ENCODE data around the gene DEFB115.

Gene DEFB115, protein sequence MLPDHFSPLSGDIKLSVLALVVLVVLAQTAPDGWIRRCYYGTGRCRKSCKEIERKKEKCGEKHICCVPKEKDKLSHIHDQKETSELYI

DNA sequence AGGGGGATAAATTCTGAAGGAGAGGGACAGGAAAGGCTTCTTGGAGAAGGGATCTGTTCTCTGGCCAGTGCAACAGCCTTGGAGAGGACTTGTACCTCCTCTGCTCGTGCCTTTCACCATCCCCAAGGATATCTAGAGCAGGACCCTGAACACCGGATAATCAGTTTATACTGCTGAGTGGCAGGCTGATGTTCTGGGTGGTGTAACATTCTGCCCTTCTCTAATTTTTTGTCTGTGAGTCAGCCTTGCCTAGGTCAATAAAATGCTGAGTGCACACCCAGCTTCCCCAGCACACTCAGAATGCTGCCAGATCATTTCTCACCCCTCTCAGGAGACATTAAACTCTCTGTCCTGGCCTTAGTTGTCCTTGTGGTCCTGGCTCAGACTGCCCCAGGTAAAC lies at the start of gene DEFB115:
Gene DEFB115, plus strand, starts transcription at position 301 of the 400 bp plus-strand sequence. Its CDS starts 0 bp downstream, at position 301.
- Histone ChIP-seq H3K27me3 (ENCODE audit: insufficient read depth, low read length, poor library complexity) (no peaks in the 10 kb centered on the region), H3K27ac (ENCODE audit: low read length) (no peak within 1 kb of the TSS), H4K20me1 (ENCODE audit: insufficient read depth, low read length) (no peaks in the 10 kb centered on the region), H2AFZ (ENCODE audit: low read depth, low read length) (no peak within 1 kb of the TSS), H3K4me2 (ENCODE audit: insufficient read depth, low read length) (no peak within 1 kb of the TSS), H3K4me1 (ENCODE audit: insufficient read depth, low read length) (no peaks in the 10 kb centered on the region), H3K9ac (ENCODE audit: low read depth, low read length) (no peak within 1 kb of the TSS), H3K79me2 (ENCODE audit: insufficient read depth, low read length) (no peaks in the 10 kb centered on the region), H3K4me3 (ENCODE audit: low read depth in 1 of 2, low read length in 2 of 2) (no peak within 1 kb of the TSS), H3K9me3 (ENCODE audit: insufficient read depth, low read length, severe bottlenecking) (no peaks in the 10 kb centered on the region), H3K36me3 (ENCODE audit: insufficient read depth, low read length) (no peaks in the 10 kb centered on the region)
- ATAC-seq (ENCODE audit: insufficient read depth, low read depth) (no peak), DNase-seq (no peak)
- TF ChIP-seq, protein P1, sequence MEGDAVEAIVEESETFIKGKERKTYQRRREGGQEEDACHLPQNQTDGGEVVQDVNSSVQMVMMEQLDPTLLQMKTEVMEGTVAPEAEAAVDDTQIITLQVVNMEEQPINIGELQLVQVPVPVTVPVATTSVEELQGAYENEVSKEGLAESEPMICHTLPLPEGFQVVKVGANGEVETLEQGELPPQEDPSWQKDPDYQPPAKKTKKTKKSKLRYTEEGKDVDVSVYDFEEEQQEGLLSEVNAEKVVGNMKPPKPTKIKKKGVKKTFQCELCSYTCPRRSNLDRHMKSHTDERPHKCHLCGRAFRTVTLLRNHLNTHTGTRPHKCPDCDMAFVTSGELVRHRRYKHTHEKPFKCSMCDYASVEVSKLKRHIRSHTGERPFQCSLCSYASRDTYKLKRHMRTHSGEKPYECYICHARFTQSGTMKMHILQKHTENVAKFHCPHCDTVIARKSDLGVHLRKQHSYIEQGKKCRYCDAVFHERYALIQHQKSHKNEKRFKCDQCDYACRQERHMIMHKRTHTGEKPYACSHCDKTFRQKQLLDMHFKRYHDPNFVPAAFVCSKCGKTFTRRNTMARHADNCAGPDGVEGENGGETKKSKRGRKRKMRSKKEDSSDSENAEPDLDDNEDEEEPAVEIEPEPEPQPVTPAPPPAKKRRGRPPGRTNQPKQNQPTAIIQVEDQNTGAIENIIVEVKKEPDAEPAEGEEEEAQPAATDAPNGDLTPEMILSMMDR (IDR thresholded peaks at IDR 0.05; ENCODE audit: borderline replicate concordance, extremely low read depth, low read length, poor library complexity, severe bottlenecking) = no peak
- TF ChIP-seq EZH2 (IDR thresholded peaks at IDR 0.05; ENCODE audit: borderline replicate concordance, low read depth, low read length, severe bottlenecking) = no peak

DNA sequence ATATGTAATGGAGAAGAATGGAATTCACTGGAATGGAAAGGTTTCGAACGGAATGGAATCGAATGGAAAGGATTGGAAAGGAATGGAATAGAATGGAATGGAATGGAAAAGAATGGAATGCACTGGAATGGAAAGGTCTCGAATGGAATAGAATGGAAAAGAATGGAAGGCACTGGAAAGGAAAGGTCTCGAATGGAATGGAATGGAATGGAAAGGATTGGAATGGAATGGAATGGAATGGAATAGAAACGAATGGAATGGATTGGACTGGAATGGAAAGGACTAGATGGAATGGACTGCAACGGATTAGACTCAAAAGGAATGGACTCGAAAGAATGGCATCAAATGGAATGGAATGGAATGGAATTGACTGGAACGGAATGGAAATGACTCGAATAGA lies 20.5 kb upstream of the DEFB115 start:
- H3K9me3 ChIP-seq (ENCODE audit: insufficient read depth, low read length, severe bottlenecking) = peaks cover 95% of the 10 kb centered on the region
- no peaks in the 10 kb centered on the region for H3K79me2 ChIP-seq (ENCODE audit: insufficient read depth, low read length)
- DNase-seq = no peak
- no peak overlapping the region for H3K4me2 ChIP-seq (ENCODE audit: insufficient read depth, low read length)
- H2AFZ ChIP-seq (ENCODE audit: low read depth, low read length) = no peak overlapping the region
- TF ChIP-seq, protein P1 (IDR thresholded peaks at IDR 0.05; ENCODE audit: borderline replicate concordance, extremely low read depth, low read length, poor library complexity, severe bottlenecking) = no peak
- TF ChIP-seq EZH2 (IDR thresholded peaks at IDR 0.05; ENCODE audit: borderline replicate concordance, low read depth, low read length, severe bottlenecking) = no peak
- H3K27ac ChIP-seq (ENCODE audit: low read length) = no peak overlapping the region
- H3K27me3 ChIP-seq (ENCODE audit: insufficient read depth, low read length, poor library complexity) = no peaks in the 10 kb centered on the region
- no peak overlapping the region for H3K9ac ChIP-seq (ENCODE audit: low read depth, low read length)
- H4K20me1 ChIP-seq (ENCODE audit: insufficient read depth, low read length) = no peaks in the 10 kb centered on the region
- no peak overlapping the region for H3K4me3 ChIP-seq (ENCODE audit: low read depth in 1 of 2, low read length in 2 of 2)
- H3K4me1 ChIP-seq (ENCODE audit: insufficient read depth, low read length) = no peaks in the 10 kb centered on the region
- no peaks in the 10 kb centered on the region for H3K36me3 ChIP-seq (ENCODE audit: insufficient read depth, low read length)
- ATAC-seq (ENCODE audit: insufficient read depth, low read depth) = no peak

DNA sequence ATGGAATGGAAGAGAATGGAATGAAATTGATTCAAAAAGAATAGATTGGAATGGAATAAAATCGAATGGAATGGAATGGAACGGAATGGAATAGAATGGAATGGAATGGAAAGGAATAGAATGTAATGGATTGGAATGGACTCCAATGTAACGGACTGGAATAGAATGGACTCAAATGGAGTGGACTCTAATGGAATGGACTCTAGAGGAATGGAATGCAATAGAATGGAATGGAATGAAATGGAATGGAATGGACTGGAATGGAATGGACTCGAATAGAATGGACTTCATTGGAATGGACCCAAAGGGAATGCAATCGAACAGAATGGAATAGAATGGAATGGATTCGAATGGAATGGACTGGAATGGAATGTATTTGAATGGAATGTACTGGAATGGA lies 19.7 kb upstream of the DEFB115 start:
- DNase-seq (no peak), ATAC-seq (ENCODE audit: insufficient read depth, low read depth) (no peak)
- H3K27ac ChIP-seq (ENCODE audit: low read length) = no peak overlapping the region
- no peak overlapping the region for H2AFZ ChIP-seq (ENCODE audit: low read depth, low read length)
- peaks cover 93% of the 10 kb centered on the region for H3K9me3 ChIP-seq (ENCODE audit: insufficient read depth, low read length, severe bottlenecking)
- H4K20me1 ChIP-seq (ENCODE audit: insufficient read depth, low read length) = no peaks in the 10 kb centered on the region
- no peaks in the 10 kb centered on the region for H3K79me2 ChIP-seq (ENCODE audit: insufficient read depth, low read length)
- no peak overlapping the region for H3K4me3 ChIP-seq (ENCODE audit: low read depth in 1 of 2, low read length in 2 of 2)
- no peaks in the 10 kb centered on the region for H3K4me1 ChIP-seq (ENCODE audit: insufficient read depth, low read length)
- TF ChIP-seq, protein P1 (IDR thresholded peaks at IDR 0.05; ENCODE audit: borderline replicate concordance, extremely low read depth, low read length, poor library complexity, severe bottlenecking) = no peak
- TF ChIP-seq EZH2 (IDR thresholded peaks at IDR 0.05; ENCODE audit: borderline replicate concordance, low read depth, low read length, severe bottlenecking) = no peak
- no peak overlapping the region for H3K4me2 ChIP-seq (ENCODE audit: insufficient read depth, low read length)
- H3K36me3 ChIP-seq (ENCODE audit: insufficient read depth, low read length) = no peaks in the 10 kb centered on the region
- no peaks in the 10 kb centered on the region for H3K27me3 ChIP-seq (ENCODE audit: insufficient read depth, low read length, poor library complexity)
- no peak overlapping the region for H3K9ac ChIP-seq (ENCODE audit: low read depth, low read length)

DNA sequence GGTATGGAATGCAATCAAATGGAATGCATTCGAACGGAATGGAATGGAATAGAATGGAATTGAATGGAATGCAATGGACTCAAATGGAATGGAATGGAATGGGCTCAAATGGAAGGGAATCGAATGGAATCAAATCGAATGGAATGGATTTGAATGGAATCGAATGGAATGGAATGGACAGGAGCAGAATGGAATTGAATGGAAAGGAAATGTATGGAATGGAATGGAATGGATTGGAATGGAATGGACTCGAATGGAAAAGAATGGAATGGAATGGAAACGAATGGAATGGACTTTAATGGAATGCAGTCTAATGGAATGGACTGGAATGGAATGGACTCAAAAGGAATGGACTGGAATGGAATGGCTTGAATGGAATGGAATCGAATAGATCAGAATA lies 18.3 kb upstream of the DEFB115 start:
- no peak for ATAC-seq (ENCODE audit: insufficient read depth, low read depth)
- H4K20me1 ChIP-seq (ENCODE audit: insufficient read depth, low read length) = no peaks in the 10 kb centered on the region
- H3K4me2 ChIP-seq (ENCODE audit: insufficient read depth, low read length) = no peak overlapping the region
- no peaks in the 10 kb centered on the region for H3K36me3 ChIP-seq (ENCODE audit: insufficient read depth, low read length)
- no peak overlapping the region for H3K9ac ChIP-seq (ENCODE audit: low read depth, low read length)
- H3K4me3 ChIP-seq (ENCODE audit: low read depth in 1 of 2, low read length in 2 of 2) = no peak overlapping the region
- H2AFZ ChIP-seq (ENCODE audit: low read depth, low read length) = no peak overlapping the region
- TF ChIP-seq, protein P1 (IDR thresholded peaks at IDR 0.05; ENCODE audit: borderline replicate concordance, extremely low read depth, low read length, poor library complexity, severe bottlenecking) = no peak
- no peak for TF ChIP-seq EZH2 (IDR thresholded peaks at IDR 0.05; ENCODE audit: borderline replicate concordance, low read depth, low read length, severe bottlenecking)
- no peaks in the 10 kb centered on the region for H3K79me2 ChIP-seq (ENCODE audit: insufficient read depth, low read length)
- no peaks in the 10 kb centered on the region for H3K27me3 ChIP-seq (ENCODE audit: insufficient read depth, low read length, poor library complexity)
- H3K4me1 ChIP-seq (ENCODE audit: insufficient read depth, low read length) = no peaks in the 10 kb centered on the region
- H3K27ac ChIP-seq (ENCODE audit: low read length) = no peak overlapping the region
- no peak for DNase-seq
- H3K9me3 ChIP-seq (ENCODE audit: insufficient read depth, low read length, severe bottlenecking) = peaks cover 93% of the 10 kb centered on the region

Measured in DND-41 (cell line).